Common myeloid progenitor, CD34-positive (primary cell): ENCODE measurements around the gene DGLUCY.

Experiments used
- CTCF ChIA-PET: fragments of 350-600 bp; sonication (Branson Sonifier 250); formaldehyde crosslinking; loops from one replicate; lab custom pipeline; 2021; ENCODE audit warnings: antibody characterized with exemption; lab: Charles Lee
- POLR2A ChIA-PET: fragments of 350-600 bp; sonication (Branson Sonifier 250); formaldehyde crosslinking; loops from one replicate; lab custom pipeline; 2021; ENCODE audit warnings: antibody characterized with exemption; lab: Charles Lee
- DNase-seq, 3 donors: peaks; one replicate each; pipeline versions ENCODE4 v3.0.0 to v3.0.0-alpha.2; 2013
- H3K27ac ChIP-seq, 2 experiments: 1 replicate in 1 of 2; 2 replicates in 1 of 2; pipeline ENCODE4 v1.7.0; 2013; ENCODE audit warnings: inconsistent platforms in 2 of 2, low read length in 2 of 2, mild to moderate bottlenecking in 2 of 2, low read depth in 1 of 2, moderate library complexity in 1 of 2; ENCODE audit not compliant: severe bottlenecking in 2 of 2, insufficient read depth in 1 of 2, poor library complexity in 1 of 2
- H3K27me3 ChIP-seq, 5 experiments: replicated peaks in 2 of 5; 1 replicate in 3 of 5; 2 replicates in 2 of 5; pipeline versions ENCODE4 v1.6.1 to v1.7.0; 2013; ENCODE audit warnings: low read length in 4 of 5, mild to moderate bottlenecking in 2 of 5, moderate library complexity in 2 of 5, inconsistent platforms in 1 of 5; ENCODE audit not compliant: insufficient read depth in 5 of 5, control insufficient read depth in 4 of 5
- H3K36me3 ChIP-seq, 4 experiments: 1 replicate in 2 of 4; 2 replicates in 2 of 4; pipeline versions ENCODE4 v1.6.1 to v1.7.0; 2013; ENCODE audit warnings: low read length in 3 of 4, control low read depth in 1 of 4, mild to moderate bottlenecking in 1 of 4; ENCODE audit not compliant: control insufficient read depth in 4 of 4, insufficient read depth in 4 of 4
- H3K4me1 ChIP-seq, 4 experiments: 1 replicate in 3 of 4; 2 replicates in 1 of 4; pipeline versions ENCODE4 v1.6.1 to v1.7.1; 2013; ENCODE audit warnings: low read length in 3 of 4, mild to moderate bottlenecking in 3 of 4, control low read depth in 1 of 4, inconsistent platforms in 1 of 4, moderate library complexity in 1 of 4; ENCODE audit not compliant: control insufficient read depth in 4 of 4, insufficient read depth in 4 of 4; ENCODE audit errors: control extremely low read depth in 1 of 4
- H3K4me3 ChIP-seq, 7 experiments: 1 replicate in 4 of 7; 2 replicates in 3 of 7; pipeline versions ENCODE4 v1.5.1 to v1.7.0; 2013; ENCODE audit warnings: mild to moderate bottlenecking in 7 of 7, low read length in 6 of 7, moderate library complexity in 6 of 7, inconsistent platforms in 2 of 7, low read depth in 2 of 7, control low read depth in 1 of 7; ENCODE audit not compliant: insufficient read depth in 4 of 7, control insufficient read depth in 1 of 7; ENCODE audit errors: extremely low read depth in 1 of 7
- H3K9me3 ChIP-seq, 5 experiments: 1 replicate in 4 of 5; 2 replicates in 1 of 5; pipeline versions ENCODE4 v1.6.1 to v1.7.1; 2013; ENCODE audit warnings: low read length in 4 of 5, mild to moderate bottlenecking in 2 of 5, inconsistent platforms in 1 of 5, low read depth in 1 of 5, moderate library complexity in 1 of 5; ENCODE audit not compliant: control insufficient read depth in 4 of 5, insufficient read depth in 2 of 5; ENCODE audit errors: control extremely low read depth in 1 of 5
- WGBS: methylation state at CpG from one replicate; pipeline ENCODE4 v1.1.5; 2013; ENCODE audit not compliant: insufficient coverage; 5-methylcytosine and 5-hydroxymethylcytosine counted together

The DGLUCY gene

GRCh38 chr14:91271639-91272038 is 157.8 kb downstream of the DGLUCY start:
- CTCF ChIA-PET, result no interaction called here
- Histone ChIP-seq H3K27ac (no peak overlapping the region), H3K36me3 (peaks cover 7 to 55% (median 32%) of the 10 kb centered on the region in 4 experiments), H3K4me1 (no peaks in the 10 kb centered on the region), H3K9me3 (no peaks in the 10 kb centered on the region), H3K4me3 (no peak overlapping the region), H3K27me3 (no peaks in the 10 kb centered on the region)
- POLR2A ChIA-PET, result no interaction called here
- 97% methylated on average over 8 of the region's 9 CpGs for WGBS
- DNase-seq, result no peak

GRCh38 chr14:91272341-91273272 is 158.7 kb downstream of the DGLUCY start:
- CTCF ChIA-PET, result interaction anchor here (0.7 kb wide), 1 partner anchor 14 kb away, joined by 3 read pairs; no protein-coding TSS in a partner anchor
- POLR2A ChIA-PET, result no interaction called here
- WGBS, result 95% methylated on average over 34 of the region's 43 CpGs

GRCh38 chr14:91273273-91273884 is 159.5 kb downstream of the DGLUCY start:
- H3K27me3 ChIP-seq, result no peaks in the 10 kb centered on the region
- H3K27ac ChIP-seq, result no peak overlapping the region
- H3K4me3 ChIP-seq, result no peak overlapping the region
- WGBS, result 94% methylated on average over 15 of the region's 27 CpGs
- no peaks in the 10 kb centered on the region for H3K9me3 ChIP-seq
- no peak for DNase-seq
- ChIA-PET POLR2A (no interaction called here), CTCF (interaction anchor here (2.1 to 2.2 kb wide), 2 partner anchors 10 to 14 kb away, joined by 6 to 7 read pairs; no protein-coding TSS in a partner anchor)
- H3K4me1 ChIP-seq, result no peaks in the 10 kb centered on the region
- peaks cover 16 to 73% (median 46%) of the 10 kb centered on the region in 4 experiments for H3K36me3 ChIP-seq

More at GRCh38 chr14:91272341-91273272, 158.7 kb downstream of the DGLUCY start:
- peaks cover 14 to 65% (median 39%) of the 10 kb centered on the region in 4 experiments for H3K36me3 ChIP-seq
- no peaks in the 10 kb centered on the region for H3K4me1 ChIP-seq
- no peaks in the 10 kb centered on the region for H3K27me3 ChIP-seq
- H3K4me3 ChIP-seq, result no peak overlapping the region
- DNase-seq, result no peak
- H3K9me3 ChIP-seq, result no peaks in the 10 kb centered on the region
- no peak overlapping the region for H3K27ac ChIP-seq

- H3K27me3 ChIP-seq, result no peaks in the 10 kb centered on the region
- 98% methylated on average over 12 of the region's 13 CpGs for WGBS
- ChIA-PET POLR2A (no interaction called here), CTCF (interaction anchor here (0.9 to 2.2 kb wide), 3 partner anchors 9 to 13 kb away, joined by 4 to 7 read pairs (median 6); no protein-coding TSS in a partner anchor)
- H3K4me1 ChIP-seq, result no peaks in the 10 kb centered on the region
- no peak overlapping the region for H3K4me3 ChIP-seq
- H3K27ac ChIP-seq, result no peak overlapping the region
- DNase-seq, result no peak
- peaks cover 16 to 78% (median 50%) of the 10 kb centered on the region in 4 experiments for H3K36me3 ChIP-seq
- no peaks in the 10 kb centered on the region for H3K9me3 ChIP-seq
Observed at GRCh38 chr14:91273885-91274273, 160.0 kb downstream of the DGLUCY start.

GRCh38 chr14:91274796-91275195 is 160.9 kb downstream of the DGLUCY start:
- Histone ChIP-seq H3K27ac (no peak overlapping the region), H3K36me3 (peaks cover 19 to 84% (median 57%) of the 10 kb centered on the region in 4 experiments)

More at GRCh38 chr14:91274796-91275195, 160.9 kb downstream of the DGLUCY start:
- no peaks in the 10 kb centered on the region for H3K4me1 ChIP-seq
- 96% methylated on average over 4 of the region's 9 CpGs for WGBS
- CTCF ChIA-PET, result interaction anchor here (0.9 to 2.2 kb wide), 3 partner anchors 9 to 13 kb away, joined by 4 to 7 read pairs (median 6); no protein-coding TSS in a partner anchor
- no peak for DNase-seq
- no peak overlapping the region for H3K4me3 ChIP-seq
- no peaks in the 10 kb centered on the region for H3K9me3 ChIP-seq
- POLR2A ChIA-PET, result no interaction called here
- H3K27me3 ChIP-seq, result no peaks in the 10 kb centered on the region
